Measurements from ENCODE around the gene PAPPA2. TPM values are rescaled to one million over a fixed set of nuclear protein-coding genes. Genes with fewer than 3 reads are reported as not detected.

Gene PAPPA2
- total RNA-seq, 2 experiments from 2014 or later, result 0.19 TPM; not detected in 1

- H3K9me3 ChIP-seq (ENCODE audit: low read length), result no peaks in the 10 kb centered on the region
- ChIA-PET POLR2A (no interaction called here), CTCF (ENCODE audit: unreplicated experiment) (no interaction called here)
- H4K20me1 ChIP-seq (ENCODE audit: insufficient read depth, low read length), result no peaks in the 10 kb centered on the region
- H3K9me2 ChIP-seq (ENCODE audit: insufficient read depth, low read length), result no peaks in the 10 kb centered on the region
- no peak for DNase-seq (ENCODE audit: low spot score)
- no peaks in the 10 kb centered on the region for H3K4me1 ChIP-seq (ENCODE audit: insufficient read depth, low read length, poor library complexity, severe bottlenecking)
- no peak overlapping the region for H2AFZ ChIP-seq (ENCODE audit: low read length)
- intact Hi-C loops (cut with micrococcal nuclease; ENCODE audit: unreplicated experiment), result no loop called here
- H3K36me3 ChIP-seq (ENCODE audit: insufficient read depth, low read length), result no peaks in the 10 kb centered on the region
- BruUV-seq (replicated peaks), result no TSS peak
- H3K4me2 ChIP-seq (ENCODE audit: low read length), result no peak overlapping the region
- TF ChIP-seq CTCF (conservative IDR thresholded peaks at IDR 0.05; ENCODE audit: low read length), result no peak
- no peak for TF ChIP-seq EZH2phosphoT487 (IDR thresholded peaks at IDR 0.05; ENCODE audit: borderline replicate concordance, low read depth, low read length)
- no peak overlapping the region for H3K4me3 ChIP-seq (ENCODE audit: low read depth, low read length, poor library complexity, severe bottlenecking)
- H3K79me2 ChIP-seq (ENCODE audit: insufficient read depth, low read depth, low read length), result no peaks in the 10 kb centered on the region
- no peak overlapping the region for H3K27ac ChIP-seq (ENCODE audit: low read depth, low read length, poor library complexity, severe bottlenecking)
Observed at GRCh38 chr1:176854758-176855745, 392.1 kb downstream of the PAPPA2 start.

- Histone ChIP-seq H3K27ac (ENCODE audit: low read depth, low read length, poor library complexity, severe bottlenecking) (no peak overlapping the region), H3K9me3 (ENCODE audit: low read length) (no peaks in the 10 kb centered on the region), H3K4me1 (ENCODE audit: insufficient read depth, low read length, poor library complexity, severe bottlenecking) (no peaks in the 10 kb centered on the region), H3K9me2 (ENCODE audit: insufficient read depth, low read length) (no peaks in the 10 kb centered on the region), H3K4me2 (ENCODE audit: low read length) (no peak overlapping the region), H4K20me1 (ENCODE audit: insufficient read depth, low read length) (no peaks in the 10 kb centered on the region), H3K4me3 (ENCODE audit: low read depth, low read length, poor library complexity, severe bottlenecking) (no peak overlapping the region), H2AFZ (ENCODE audit: low read length) (no peak overlapping the region), H3K36me3 (ENCODE audit: insufficient read depth, low read length) (no peaks in the 10 kb centered on the region), H3K79me2 (ENCODE audit: insufficient read depth, low read depth, low read length) (no peaks in the 10 kb centered on the region)
- BruUV-seq (replicated peaks), result no TSS peak
- intact Hi-C loops (cut with micrococcal nuclease; ENCODE audit: unreplicated experiment), result no loop called here
- POLR2A ChIA-PET, result no interaction called here
- CTCF ChIA-PET (ENCODE audit: unreplicated experiment), result no interaction called here
- no peak for TF ChIP-seq CTCF (conservative IDR thresholded peaks at IDR 0.05; ENCODE audit: low read length)
- TF ChIP-seq EZH2phosphoT487 (IDR thresholded peaks at IDR 0.05; ENCODE audit: borderline replicate concordance, low read depth, low read length), result no peak
- no peak for DNase-seq (ENCODE audit: low spot score)
Observed at GRCh38 chr1:176857632-176858031, 394.7 kb downstream of the PAPPA2 start.

GRCh38 chr1:176858433-176858916 lies 395.5 kb downstream of the PAPPA2 start:
- ChIA-PET CTCF (ENCODE audit: unreplicated experiment) (no interaction called here), POLR2A (no interaction called here)
- Histone ChIP-seq H4K20me1 (ENCODE audit: insufficient read depth, low read length) (no peaks in the 10 kb centered on the region), H3K4me1 (ENCODE audit: insufficient read depth, low read length, poor library complexity, severe bottlenecking) (no peaks in the 10 kb centered on the region), H2AFZ (ENCODE audit: low read length) (no peak overlapping the region), H3K9me3 (ENCODE audit: low read length) (no peaks in the 10 kb centered on the region), H3K4me2 (ENCODE audit: low read length) (no peak overlapping the region), H3K36me3 (ENCODE audit: insufficient read depth, low read length) (no peaks in the 10 kb centered on the region), H3K4me3 (ENCODE audit: low read depth, low read length, poor library complexity, severe bottlenecking) (no peak overlapping the region), H3K9me2 (ENCODE audit: insufficient read depth, low read length) (no peaks in the 10 kb centered on the region), H3K27ac (ENCODE audit: low read depth, low read length, poor library complexity, severe bottlenecking) (no peak overlapping the region), H3K79me2 (ENCODE audit: insufficient read depth, low read depth, low read length) (no peaks in the 10 kb centered on the region)
- DNase-seq (ENCODE audit: low spot score), result no peak
- TF ChIP-seq EZH2phosphoT487 (IDR thresholded peaks at IDR 0.05; ENCODE audit: borderline replicate concordance, low read depth, low read length) (no peak), CTCF (conservative IDR thresholded peaks at IDR 0.05; ENCODE audit: low read length) (no peak)
- no TSS peak for BruUV-seq (replicated peaks)
- intact Hi-C loops (cut with micrococcal nuclease; ENCODE audit: unreplicated experiment), result no loop called here

Measured in OCI-LY7 (cell line).